ENCODE measurements around the gene STEAP1B.

STEAP1B gene

DNA sequence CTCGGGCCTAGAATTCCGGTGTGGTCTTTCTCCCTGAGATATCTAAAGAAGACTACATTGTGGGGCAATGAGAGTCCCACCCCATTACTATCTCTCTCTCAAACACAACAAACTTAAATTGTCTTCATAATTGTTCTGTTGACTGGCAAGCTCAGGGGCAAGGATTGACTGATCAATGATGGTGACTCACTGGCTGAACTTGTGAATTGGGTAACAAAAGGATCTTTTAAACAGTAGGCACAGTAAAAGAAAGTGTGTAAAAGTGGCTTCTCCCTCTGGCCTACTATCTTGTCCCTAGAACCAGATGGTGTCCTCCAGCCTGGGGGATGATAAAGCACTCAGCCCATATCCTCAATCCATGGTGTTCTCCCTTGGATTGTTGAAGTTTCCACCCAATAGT lies 80.0 kb downstream of the STEAP1B start:
- Histone ChIP-seq H3K27me3 (no peaks in the 10 kb centered on the region), H3K4me3 (no peak overlapping the region), H3K4me1 (no peaks in the 10 kb centered on the region), H3K36me3 (no peaks in the 10 kb centered on the region), H3K9me3 (no peaks in the 10 kb centered on the region), H3K27ac (no peak overlapping the region)
- TF ChIP-seq CTCF (IDR thresholded peaks at IDR 0.05): no peak
- no peak for DNase-seq
- intact Hi-C loops (cut with DNase I; ENCODE audit: low total_unique reads): no loop called here

DNA sequence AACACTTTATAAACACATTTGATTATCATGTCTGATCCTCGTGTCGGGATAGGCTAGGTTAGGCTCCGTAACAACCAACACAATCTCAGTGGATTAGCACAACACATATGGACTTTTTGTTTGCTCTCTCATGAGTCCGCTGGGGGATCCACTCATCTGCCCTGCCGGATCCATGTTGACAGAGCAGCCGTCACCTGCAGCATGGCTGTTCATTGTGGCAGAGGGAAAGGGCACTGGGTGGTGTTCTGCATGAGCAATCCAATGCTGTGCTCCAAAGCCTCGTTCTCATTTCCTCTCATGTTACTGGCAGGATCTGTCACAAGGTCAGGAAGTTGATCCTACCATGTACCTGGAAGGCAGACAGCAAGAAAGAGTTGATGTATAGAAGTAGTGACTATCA lies 80.5 kb downstream of the STEAP1B start:
- no peak for TF ChIP-seq CTCF (IDR thresholded peaks at IDR 0.05)
- Histone ChIP-seq H3K27me3 (no peaks in the 10 kb centered on the region), H3K4me3 (no peak overlapping the region), H3K36me3 (no peaks in the 10 kb centered on the region), H3K4me1 (no peaks in the 10 kb centered on the region), H3K9me3 (no peaks in the 10 kb centered on the region), H3K27ac (no peak overlapping the region)
- DNase-seq: no peak
- intact Hi-C loops (cut with DNase I; ENCODE audit: low total_unique reads): no loop called here

- H3K27me3 ChIP-seq: no peaks in the 10 kb centered on the region
- H3K4me1 ChIP-seq: no peaks in the 10 kb centered on the region
- TF ChIP-seq CTCF (IDR thresholded peaks at IDR 0.05): no peak
- DNase-seq: no peak
- no peak overlapping the region for H3K4me3 ChIP-seq
- intact Hi-C loops (cut with DNase I; ENCODE audit: low total_unique reads): no loop called here
- no peaks in the 10 kb centered on the region for H3K9me3 ChIP-seq
- H3K27ac ChIP-seq: no peak overlapping the region
- H3K36me3 ChIP-seq: no peaks in the 10 kb centered on the region
Measured at GRCh38 chr7:22418251-22419046, 81.5 kb downstream of the STEAP1B start.

DNA sequence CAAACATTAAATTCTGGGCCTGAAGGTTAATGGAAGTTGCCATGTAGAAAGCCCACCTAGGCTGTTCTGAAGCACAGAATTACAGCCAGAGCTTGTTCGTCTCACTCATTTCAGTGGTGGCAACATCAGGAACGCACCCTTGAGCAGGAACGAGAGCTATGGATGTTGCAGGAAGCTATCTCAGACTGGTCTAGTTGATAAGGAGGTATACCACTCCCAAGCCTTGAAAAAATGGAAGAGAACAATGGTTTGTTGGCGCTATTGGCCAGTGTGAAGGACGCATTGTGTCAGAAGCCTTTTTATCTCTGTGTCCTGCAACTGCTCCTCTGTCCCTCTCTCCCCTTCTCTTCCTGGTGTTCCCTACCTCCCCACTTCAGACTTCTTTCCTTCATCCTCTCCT lies 82.1 kb downstream of the STEAP1B start:
- DNase-seq: no peak
- H3K4me3 ChIP-seq: no peak overlapping the region
- H3K27ac ChIP-seq: no peak overlapping the region
- no peak for TF ChIP-seq CTCF (IDR thresholded peaks at IDR 0.05)
- no peaks in the 10 kb centered on the region for H3K4me1 ChIP-seq
- H3K36me3 ChIP-seq: no peaks in the 10 kb centered on the region
- intact Hi-C loops (cut with DNase I; ENCODE audit: low total_unique reads): no loop called here
- H3K27me3 ChIP-seq: no peaks in the 10 kb centered on the region
- H3K9me3 ChIP-seq: no peaks in the 10 kb centered on the region

DNA sequence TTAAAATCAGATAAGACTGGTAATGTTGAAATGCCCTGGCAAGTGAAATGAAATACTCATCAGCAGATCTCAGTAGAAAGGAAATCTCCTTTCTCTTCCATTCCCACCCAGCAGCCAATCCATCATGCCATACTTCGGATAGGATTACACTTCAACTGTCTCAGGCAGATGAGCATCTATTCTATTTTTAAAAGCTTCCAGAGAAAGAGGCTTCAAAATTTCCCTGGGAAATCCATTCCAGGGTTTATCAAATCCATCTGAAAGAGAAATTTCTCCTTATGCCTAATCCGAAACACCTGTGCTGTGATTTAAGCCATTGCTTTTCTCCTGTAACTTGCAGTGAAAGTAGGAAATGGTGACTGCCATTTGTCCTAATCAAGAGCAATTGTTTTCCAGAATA lies 82.6 kb downstream of the STEAP1B start:
- Histone ChIP-seq H3K9me3 (no peaks in the 10 kb centered on the region), H3K27ac (no peak overlapping the region), H3K36me3 (no peaks in the 10 kb centered on the region), H3K4me3 (no peak overlapping the region), H3K4me1 (no peaks in the 10 kb centered on the region), H3K27me3 (no peaks in the 10 kb centered on the region)
- intact Hi-C loops (cut with DNase I; ENCODE audit: low total_unique reads): no loop called here
- DNase-seq: no peak
- TF ChIP-seq CTCF (IDR thresholded peaks at IDR 0.05): no peak

- Histone ChIP-seq H3K27me3 (no peaks in the 10 kb centered on the region), H3K36me3 (no peaks in the 10 kb centered on the region), H3K4me3 (no peak overlapping the region), H3K4me1 (no peaks in the 10 kb centered on the region), H3K27ac (no peak overlapping the region), H3K9me3 (no peaks in the 10 kb centered on the region)
- no peak for DNase-seq
- intact Hi-C loops (cut with DNase I; ENCODE audit: low total_unique reads): no loop called here
- no peak for TF ChIP-seq CTCF (IDR thresholded peaks at IDR 0.05)
Measured at GRCh38 chr7:22414424-22414823, 85.6 kb downstream of the STEAP1B start.
